GM23248 (cell line): ENCODE measurements around the gene TOR3A. TPM values are rescaled to one million over a fixed set of nuclear protein-coding genes. Genes with fewer than 3 reads are reported as not detected.

Experiments
- DNase-seq: peaks from one replicate; pipeline ENCODE4 v3.0.0-alpha.2; 2015
- H2AFZ ChIP-seq: fragments of 200-600 bp; sonication (generic); 2 replicates; pipeline ENCODE4 v1.6.1; 2016; ENCODE audit warnings: antibody characterized with exemption
- H3F3A ChIP-seq: fragments of 200-600 bp; sonication (generic); 2 replicates; pipeline ENCODE4 v1.6.1; 2016; ENCODE audit warnings: mild to moderate bottlenecking, antibody characterized with exemption, mixed run types; ENCODE audit not compliant: insufficient read depth
- H3K27ac ChIP-seq: fragments of 200-600 bp; sonication (generic); 2 replicates; pipeline ENCODE4 v1.5.1; 2016; ENCODE audit warnings: mild to moderate bottlenecking
- H3K27me3 ChIP-seq: fragments of 200-600 bp; sonication (generic); replicated peaks from 2 replicates; pipeline ENCODE4 v1.6.1; 2016; ENCODE audit warnings: mild to moderate bottlenecking; ENCODE audit not compliant: insufficient read depth
- H3K36me3 ChIP-seq: fragments of 200-600 bp; sonication (generic); 2 replicates; pipeline ENCODE4 v1.6.1; 2016; ENCODE audit warnings: low read depth, mild to moderate bottlenecking
- H3K4me1 ChIP-seq: fragments of 200-600 bp; sonication (generic); 2 replicates; pipeline ENCODE4 v1.6.1; 2016; ENCODE audit warnings: mild to moderate bottlenecking; ENCODE audit not compliant: insufficient read depth
- H3K4me2 ChIP-seq: fragments of 200-600 bp; sonication (generic); one replicate; pipeline ENCODE4 v1.6.1; 2016; ENCODE audit warnings: mild to moderate bottlenecking; ENCODE audit not compliant: unreplicated experiment
- H3K4me3 ChIP-seq: fragments of 200-600 bp; sonication (generic); 2 replicates; pipeline ENCODE4 v1.5.1; 2016; ENCODE audit warnings: mild to moderate bottlenecking
- H3K79me2 ChIP-seq: fragments of 200-600 bp; sonication (generic); 2 replicates; pipeline ENCODE4 v1.6.1; 2016; ENCODE audit warnings: mild to moderate bottlenecking; ENCODE audit not compliant: insufficient read depth
- H3K9ac ChIP-seq: fragments of 200-600 bp; sonication (generic); 2 replicates; pipeline ENCODE4 v1.6.1; 2016; ENCODE audit warnings: mild to moderate bottlenecking
- H3K9me2 ChIP-seq: fragments of 200-600 bp; sonication (generic); 2 replicates; pipeline ENCODE4 v1.6.1; 2016; ENCODE audit warnings: mixed run types, mild to moderate bottlenecking, moderate library complexity; ENCODE audit not compliant: insufficient read depth
- H3K9me3 ChIP-seq: fragments of 200-600 bp; sonication (generic); one replicate; pipeline ENCODE4 v1.6.1; 2017; ENCODE audit warnings: low read depth
- H4K20me1 ChIP-seq: fragments of 200-600 bp; sonication (generic); 2 replicates; pipeline ENCODE4 v1.6.0; 2016; ENCODE audit not compliant: insufficient read depth
- EZH2 ChIP-seq: fragments of 200-600 bp; sonication (generic); IDR thresholded peaks from 2 replicates; pipeline ENCODE4 v1.6.1; 2018; ENCODE audit warnings: antibody characterized with exemption, mild to moderate bottlenecking; ENCODE audit not compliant: insufficient read depth, poor library complexity, severe bottlenecking
- EZH2phosphoT487 ChIP-seq: fragments of 200-600 bp; sonication (generic); IDR thresholded peaks from 2 replicates; pipeline ENCODE4 v1.6.1; 2018; ENCODE audit warnings: antibody characterized with exemption, moderate library complexity, mild to moderate bottlenecking, low read depth; ENCODE audit not compliant: insufficient read depth
- WGBS, 2 experiments: methylation state at CpG; one replicate each; pipeline ENCODE4 v1.1.6; 2015 to 2017; ENCODE audit warnings: low lambda C conversion rate in 2 of 2, low coverage in 1 of 2; ENCODE audit errors: missing lambda C conversion rate in 2 of 2; 5-methylcytosine and 5-hydroxymethylcytosine counted together
- in situ Hi-C: fragments of 300-500 bp; cut with MboI; formaldehyde crosslinking; loops from 2 replicates; pipeline ENCODE4 v1.15.0; 2020
- polyA plus RNA-seq: library from polyadenylated mRNA; unstranded; fragments of >200 nt; fragmentation: Nextera tagmentation; extraction: Ambion mirVana; gene quantifications from 2 replicates; pipeline ENCODE4 v1.2.1, GENCODE V29; 2016
- total RNA-seq: library from RNA; depleted of rRNA; stranded (reverse); fragments of >200 nt; shearing (Covaris generic); gene quantifications from 2 replicates; pipeline ENCODE4 v1.2.3, GENCODE V29; 2014

The TOR3A gene
- total and polyA plus RNA-seq, 2 experiments from 2014 or later, result 22.2 to 45.5 TPM

- no peaks in the 10 kb centered on the region for H3K9me2 ChIP-seq
- H3K9me3 ChIP-seq, result no peaks in the 10 kb centered on the region
- no peak overlapping the region for H3K4me2 ChIP-seq
- no peaks in the 10 kb centered on the region; the same call in 1 of the 2 replicates for H4K20me1 ChIP-seq
- in situ Hi-C loops, result no loop called here
- DNase-seq, result no peak
- H3F3A ChIP-seq, result peaks cover 24% of the 10 kb centered on the region
- H3K79me2 ChIP-seq, result peaks cover 69% of the 10 kb centered on the region
- peaks cover 27% of the 10 kb centered on the region for H3K4me1 ChIP-seq
- 0 out of 2 replicates have a peak, but pooled peaks cover 6% of the 10 kb centered on the region for H3K36me3 ChIP-seq
- no peaks in the 10 kb centered on the region for H3K27me3 ChIP-seq
- TF ChIP-seq EZH2 (no peak), EZH2phosphoT487 (no peak)
- no peak overlapping the region for H3K27ac ChIP-seq
- H3K4me3 ChIP-seq, result no peak overlapping the region
- no peak overlapping the region for H3K9ac ChIP-seq
- H2AFZ ChIP-seq, result no peak overlapping the region
- 92 to 95% methylated on average over 8 of the region's 8 CpGs for WGBS, 2 experiments
Observed at GRCh38 chr1:179042087-179042486, 39.8 kb upstream of the TOR3A start.

GRCh38 chr1:179042700-179043099, 39.2 kb upstream of the TOR3A start:
- Histone ChIP-seq H4K20me1 (no peaks in the 10 kb centered on the region; the same call in 1 of the 2 replicates), H2AFZ (no peak overlapping the region), H3K27ac (no peak overlapping the region), H3K27me3 (no peaks in the 10 kb centered on the region), H3K4me3 (no peak overlapping the region), H3K9me2 (no peaks in the 10 kb centered on the region), H3K9me3 (no peaks in the 10 kb centered on the region), H3K4me1 (peaks cover 27% of the 10 kb centered on the region), H3F3A (peaks cover 18% of the 10 kb centered on the region), H3K36me3 (0 out of 2 replicates have a peak, but pooled peaks cover 6% of the 10 kb centered on the region), H3K79me2 (peaks cover 68% of the 10 kb centered on the region), H3K9ac (no peak overlapping the region), H3K4me2 (no peak overlapping the region)
- DNase-seq, result no peak
- in situ Hi-C loops, result no loop called here
- 98 to 100% methylated on average over 5 of the region's 5 CpGs for WGBS, 2 experiments
- TF ChIP-seq EZH2phosphoT487 (no peak), EZH2 (no peak)

DNA sequence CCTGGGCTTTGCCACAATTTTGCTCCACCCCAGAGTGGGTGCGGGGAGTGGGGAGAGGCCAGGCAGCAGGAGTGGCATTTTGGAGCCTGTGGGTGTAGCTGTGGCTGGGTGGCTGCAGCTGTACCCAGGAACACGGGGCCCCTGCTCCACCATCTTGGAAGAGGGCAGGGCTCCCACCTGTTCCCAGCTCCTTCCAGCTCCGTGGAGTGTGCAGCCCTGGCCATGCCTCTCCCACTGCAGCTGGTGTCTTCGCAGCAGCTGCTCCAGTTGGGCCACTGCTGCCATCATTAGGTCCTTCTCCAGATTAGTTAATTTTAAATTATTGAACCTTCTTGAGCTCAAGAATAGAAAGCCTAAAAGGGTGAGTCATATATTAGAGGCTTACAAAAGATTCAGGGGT, 38.6 kb upstream of the TOR3A start:
- H3K9me3 ChIP-seq, result no peaks in the 10 kb centered on the region
- DNase-seq, result no peak
- no peak overlapping the region for H3K4me3 ChIP-seq
- no peak overlapping the region for H3K4me2 ChIP-seq
- TF ChIP-seq EZH2, result no peak
- TF ChIP-seq EZH2phosphoT487, result no peak
- H4K20me1 ChIP-seq, result no peaks in the 10 kb centered on the region; the same call in 1 of the 2 replicates
- WGBS, 2 experiments, result 96 to 100% methylated on average over 4 of the region's 4 CpGs
- 0 out of 2 replicates have a peak, but pooled peaks cover 6% of the 10 kb centered on the region for H3K36me3 ChIP-seq
- H3F3A ChIP-seq, result peaks cover 12% of the 10 kb centered on the region
- no peaks in the 10 kb centered on the region for H3K27me3 ChIP-seq
- no peak overlapping the region for H3K9ac ChIP-seq
- in situ Hi-C loops, result no loop called here
- no peaks in the 10 kb centered on the region for H3K9me2 ChIP-seq
- no peak overlapping the region for H2AFZ ChIP-seq
- H3K79me2 ChIP-seq, result peaks cover 63% of the 10 kb centered on the region
- peaks cover 25% of the 10 kb centered on the region for H3K4me1 ChIP-seq
- no peak overlapping the region for H3K27ac ChIP-seq

- Histone ChIP-seq H3K4me3 (no peak overlapping the region), H3K9ac (no peak overlapping the region), H3K27me3 (no peaks in the 10 kb centered on the region), H2AFZ (no peak overlapping the region), H3K9me2 (no peaks in the 10 kb centered on the region), H3F3A (peaks cover 5% of the 10 kb centered on the region), H3K36me3 (0 out of 2 replicates have a peak, but pooled peaks cover 6% of the 10 kb centered on the region), H4K20me1 (no peaks in the 10 kb centered on the region; the same call in 1 of the 2 replicates), H3K27ac (no peak overlapping the region), H3K4me2 (no peak overlapping the region), H3K4me1 (peaks cover 18% of the 10 kb centered on the region), H3K79me2 (peaks cover 56% of the 10 kb centered on the region), H3K9me3 (no peaks in the 10 kb centered on the region)
- in situ Hi-C loops, result no loop called here
- no peak for DNase-seq
- no peak for TF ChIP-seq EZH2phosphoT487
- no peak for TF ChIP-seq EZH2
- 90 to 91% methylated on average over 5 of the region's 5 CpGs for WGBS, 2 experiments
Observed at GRCh38 chr1:179043907-179044306, 38.0 kb upstream of the TOR3A start.
